ENCODE results near the gene LAMA5. TPM values are rescaled to one million over a fixed set of nuclear protein-coding genes. Genes with fewer than 3 reads are reported as not detected.

Gene LAMA5
- total RNA-seq, 1 donor from 2014 or later: 12.1 TPM

GRCh38 chr20:62314339-62314638, 52.8 kb downstream of the LAMA5 start:
- no peak overlapping the region for H3K4me3 Mint-ChIP-seq
- Histone ChIP-seq H3F3A (ENCODE audit: low read depth) (peaks cover 6% of the 10 kb centered on the region), H3K79me2 (ENCODE audit: low read depth) (no peaks in the 10 kb centered on the region), H3K4me3 (no peak overlapping the region), H3K27ac (no peak overlapping the region), H2AFZ (replicated peaks) (no peak overlapping the region), H3K27me3 (no peaks in the 10 kb centered on the region), H3K9me3 (ENCODE audit: low read depth) (no peaks in the 10 kb centered on the region), H3K36me3 (no peaks in the 10 kb centered on the region), H4K20me1 (ENCODE audit: low read depth) (no peaks in the 10 kb centered on the region), H3K4me1 (no peaks in the 10 kb centered on the region), H3K9ac (no peak overlapping the region), H3K4me2 (no peak overlapping the region)
- no peak overlapping the region for H3K27ac Mint-ChIP-seq
- TF ChIP-seq EZH2phosphoT487 (IDR thresholded peaks at IDR 0.05) (no peak), EZH2 (IDR thresholded peaks at IDR 0.05) (no peak), CTCF (IDR thresholded peaks at IDR 0.05) (no peak)
- no peaks in the 10 kb centered on the region for H3K9me3 Mint-ChIP-seq
- H3K36me3 Mint-ChIP-seq: no peaks in the 10 kb centered on the region
- H3K27me3 Mint-ChIP-seq (ENCODE audit: insufficient read depth, low read depth): peaks cover 2% of the 10 kb centered on the region
- H3K4me1 Mint-ChIP-seq: no peaks in the 10 kb centered on the region
- DNase-seq (ENCODE audit: low spot score): no peak

GRCh38 chr20:62313460-62314338, 53.4 kb downstream of the LAMA5 start:
- Mint-ChIP-seq H3K4me3 (no peak overlapping the region), H3K9me3 (no peaks in the 10 kb centered on the region), H3K27me3 (ENCODE audit: insufficient read depth, low read depth) (peaks cover 2% of the 10 kb centered on the region), H3K4me1 (no peaks in the 10 kb centered on the region), H3K36me3 (no peaks in the 10 kb centered on the region), H3K27ac (no peak overlapping the region)
- Histone ChIP-seq H3K9me3 (ENCODE audit: low read depth) (no peaks in the 10 kb centered on the region), H3K36me3 (no peaks in the 10 kb centered on the region), H3F3A (ENCODE audit: low read depth) (peaks cover 4% of the 10 kb centered on the region), H3K27me3 (no peaks in the 10 kb centered on the region), H3K79me2 (ENCODE audit: low read depth) (no peaks in the 10 kb centered on the region), H2AFZ (replicated peaks) (no peak overlapping the region), H3K9ac (no peak overlapping the region), H3K4me1 (no peaks in the 10 kb centered on the region), H3K4me2 (no peak overlapping the region), H3K27ac (no peak overlapping the region), H3K4me3 (no peak overlapping the region), H4K20me1 (ENCODE audit: low read depth) (no peaks in the 10 kb centered on the region)
- no peak for DNase-seq (ENCODE audit: low spot score)
- TF ChIP-seq EZH2 (IDR thresholded peaks at IDR 0.05): no peak
- TF ChIP-seq CTCF (IDR thresholded peaks at IDR 0.05): no peak
- no peak for TF ChIP-seq EZH2phosphoT487 (IDR thresholded peaks at IDR 0.05)

- H3K4me2 ChIP-seq: no peak overlapping the region
- no peaks in the 10 kb centered on the region for H4K20me1 ChIP-seq (ENCODE audit: low read depth)
- H3K9me3 ChIP-seq (ENCODE audit: low read depth): no peaks in the 10 kb centered on the region
- H3K27me3 ChIP-seq: no peaks in the 10 kb centered on the region
- TF ChIP-seq CTCF (IDR thresholded peaks at IDR 0.05): no peak
- TF ChIP-seq EZH2phosphoT487 (IDR thresholded peaks at IDR 0.05): no peak
- no peak for TF ChIP-seq EZH2 (IDR thresholded peaks at IDR 0.05)
- H3K36me3 ChIP-seq: no peaks in the 10 kb centered on the region
- no peak overlapping the region for H3K4me3 ChIP-seq
- no peak overlapping the region for H3K27ac Mint-ChIP-seq
- H3K9me3 Mint-ChIP-seq: no peaks in the 10 kb centered on the region
- H3F3A ChIP-seq (ENCODE audit: low read depth): no peaks in the 10 kb centered on the region
- no peaks in the 10 kb centered on the region for H3K4me1 Mint-ChIP-seq
- no peak for DNase-seq (ENCODE audit: low spot score)
- H3K79me2 ChIP-seq (ENCODE audit: low read depth): no peaks in the 10 kb centered on the region
- H3K4me3 Mint-ChIP-seq: no peak overlapping the region
- H3K27me3 Mint-ChIP-seq (ENCODE audit: insufficient read depth, low read depth): peaks cover 2% of the 10 kb centered on the region
- H3K4me1 ChIP-seq: no peaks in the 10 kb centered on the region
- no peaks in the 10 kb centered on the region for H3K36me3 Mint-ChIP-seq
- no peak overlapping the region for H3K9ac ChIP-seq
- H3K27ac ChIP-seq: no peak overlapping the region
- H2AFZ ChIP-seq (replicated peaks): no peak overlapping the region
Observed at GRCh38 chr20:62313021-62313420, 54.1 kb downstream of the LAMA5 start.

Measured in neural progenitor cell (in vitro differentiated cells).